Natural killer cell (primary cell): ENCODE results near the gene NPAS3. TPM values are rescaled to one million over a fixed set of nuclear protein-coding genes. Genes with fewer than 3 reads are reported as not detected.

Experiments used
- ATAC-seq, 3 donors: fragments of 150-1000 bp in 2 of 3; fragments of 200-7000 bp in 1 of 3; cut with Tn5 transposase; 1 replicate in 1 of 3; 2 replicates in 2 of 3; pipeline ENCODE4 v1.10.0; 2021; ENCODE audit warnings: mild to moderate bottlenecking in 2 of 3, moderate library complexity in 2 of 3
- DNase-seq, 2 donors: peaks; one replicate each; pipeline versions ENCODE4 v3.0.0 to v3.0.0-alpha.2; 2013 to 2021; ENCODE audit warnings: mixed read lengths in 1 of 2
- H3K27ac ChIP-seq: one replicate; pipeline ENCODE4 v1.5.1; 2013; ENCODE audit warnings: mild to moderate bottlenecking, low read length
- H3K27me3 ChIP-seq: one replicate; pipeline ENCODE4 v1.6.1; 2013; ENCODE audit warnings: low read length; ENCODE audit not compliant: control insufficient read depth, insufficient read depth
- H3K36me3 ChIP-seq: one replicate; pipeline ENCODE4 v1.6.1; 2013; ENCODE audit warnings: low read length; ENCODE audit not compliant: control insufficient read depth, insufficient read depth
- H3K4me1 ChIP-seq: one replicate; pipeline ENCODE4 v1.6.1; 2013; ENCODE audit warnings: low read length; ENCODE audit not compliant: control insufficient read depth, insufficient read depth
- H3K4me3 ChIP-seq: one replicate; pipeline ENCODE4 v1.5.1; 2013; ENCODE audit warnings: low read length
- H3K9me3 ChIP-seq: one replicate; pipeline ENCODE4 v1.6.1; 2013; ENCODE audit warnings: low read length; ENCODE audit not compliant: control insufficient read depth, insufficient read depth
- H3K27ac Mint-ChIP-seq, 2 donors: one replicate each; pipeline ENCODE4 v1.8.0; 2022; ENCODE audit warnings: mild to moderate bottlenecking in 2 of 2, mixed read lengths in 2 of 2, moderate library complexity in 1 of 2
- H3K27me3 Mint-ChIP-seq, 2 donors: one replicate each; pipeline ENCODE4 v1.8.0; 2022; ENCODE audit warnings: low read depth in 2 of 2, mixed read lengths in 2 of 2
- H3K36me3 Mint-ChIP-seq: one replicate; pipeline ENCODE4 v1.8.0; 2022; ENCODE audit warnings: mixed read lengths
- H3K4me1 Mint-ChIP-seq, 2 donors: one replicate each; pipeline ENCODE4 v1.8.0; 2022; ENCODE audit warnings: mixed read lengths in 2 of 2
- H3K4me3 Mint-ChIP-seq: one replicate; pipeline ENCODE4 v1.8.0; 2022; ENCODE audit warnings: mild to moderate bottlenecking, moderate library complexity, mixed read lengths
- H3K9me3 Mint-ChIP-seq, 2 donors: one replicate each; pipeline ENCODE4 v1.8.0; 2022; ENCODE audit warnings: mixed read lengths in 2 of 2
- CTCF ChIP-seq: fragments of 200-600 bp; IDR thresholded peaks from one replicate; pipeline ENCODE4 v1.8.0; 2022; ENCODE audit warnings: antibody characterized with exemption
- WGBS: methylation state at CpG from one replicate; pipeline ENCODE4 v1.1.7; 2013; ENCODE audit warnings: missing lambda C conversion rate; ENCODE audit not compliant: insufficient coverage; 5-methylcytosine and 5-hydroxymethylcytosine counted together
- intact Hi-C: fragments of 100-400 bp; cut with micrococcal nuclease; formaldehyde crosslinking; loops from one replicate; pipeline ENCODE4 v1.14.2; 2022
- total RNA-seq, 4 donors: library from RNA; stranded (reverse); fragments of 120-200 nt in 1 of 4; gene quantifications; one replicate each; pipeline versions ENCODE4 v1.2.3 to v1.2.4, GENCODE V29; 2013 to 2022

The NPAS3 gene
- total RNA-seq, 3 donors from 2014 or later (not counting 1 experiment from before 2014, with no cell fraction given), result not detected

- ATAC-seq, result no peak
- Mint-ChIP-seq H3K4me1 (no peaks in the 10 kb centered on the region), H3K27ac (no peak overlapping the region), H3K36me3 (no peaks in the 10 kb centered on the region), H3K27me3 (no peaks in the 10 kb centered on the region), H3K4me3 (no peak overlapping the region), H3K9me3 (peaks cover 0 to 3% of the 10 kb centered on the region in 2 donors)
- Histone ChIP-seq H3K27me3 (no peaks in the 10 kb centered on the region), H3K9me3 (no peaks in the 10 kb centered on the region), H3K4me3 (no peak overlapping the region), H3K36me3 (no peaks in the 10 kb centered on the region), H3K4me1 (no peaks in the 10 kb centered on the region), H3K27ac (no peak overlapping the region)
- TF ChIP-seq CTCF, result no peak
- no peak for DNase-seq
- intact Hi-C loops, result no loop called here
- WGBS, result 91% methylated on average over 6 of the region's 6 CpGs
These were observed 692.8 kb downstream of the NPAS3 start for GRCh38 chr14:33631441-33631840.

- no peak for TF ChIP-seq CTCF
- Histone ChIP-seq H3K36me3 (no peaks in the 10 kb centered on the region), H3K27me3 (no peaks in the 10 kb centered on the region), H3K27ac (no peak overlapping the region), H3K4me1 (no peaks in the 10 kb centered on the region), H3K4me3 (no peak overlapping the region), H3K9me3 (no peaks in the 10 kb centered on the region)
- ATAC-seq (no peak), DNase-seq (no peak)
- no peak overlapping the region for H3K27ac Mint-ChIP-seq
- intact Hi-C loops, result no loop called here
- H3K36me3 Mint-ChIP-seq, result no peaks in the 10 kb centered on the region
- no peaks in the 10 kb centered on the region for H3K27me3 Mint-ChIP-seq
- H3K4me3 Mint-ChIP-seq, result no peak overlapping the region
- no peaks in the 10 kb centered on the region for H3K4me1 Mint-ChIP-seq
- H3K9me3 Mint-ChIP-seq, result peaks cover 0 to 2% of the 10 kb centered on the region in 2 donors
- WGBS, result 86% methylated on average over 3 of the region's 3 CpGs
These were observed 696.0 kb downstream of the NPAS3 start for GRCh38 chr14:33634631-33635030.

GRCh38 chr14:33636716-33637115 lies 698.0 kb downstream of the NPAS3 start:
- Mint-ChIP-seq H3K4me3 (no peak overlapping the region), H3K4me1 (no peaks in the 10 kb centered on the region), H3K27ac (no peak overlapping the region), H3K27me3 (no peaks in the 10 kb centered on the region), H3K9me3 (peaks cover 0 to 2% of the 10 kb centered on the region in 2 donors), H3K36me3 (no peaks in the 10 kb centered on the region)
- no peak for TF ChIP-seq CTCF
- Histone ChIP-seq H3K36me3 (no peaks in the 10 kb centered on the region), H3K27ac (no peak overlapping the region), H3K4me3 (no peak overlapping the region), H3K27me3 (no peaks in the 10 kb centered on the region), H3K9me3 (no peaks in the 10 kb centered on the region), H3K4me1 (no peaks in the 10 kb centered on the region)
- DNase-seq, result no peak
- intact Hi-C loops, result no loop called here
- no peak for ATAC-seq
- WGBS, result 92% methylated on average over 2 of the region's 4 CpGs

- Mint-ChIP-seq H3K27me3 (no peaks in the 10 kb centered on the region), H3K9me3 (peaks cover 2% of the 10 kb centered on the region in 2 donors), H3K27ac (no peak overlapping the region), H3K4me1 (no peaks in the 10 kb centered on the region), H3K36me3 (no peaks in the 10 kb centered on the region), H3K4me3 (no peak overlapping the region)
- intact Hi-C loops, result no loop called here
- no peaks in the 10 kb centered on the region for H3K4me1 ChIP-seq
- no peak overlapping the region for H3K27ac ChIP-seq
- TF ChIP-seq CTCF, result no peak
- H3K36me3 ChIP-seq, result no peaks in the 10 kb centered on the region
- ATAC-seq, result no peak
- no peaks in the 10 kb centered on the region for H3K9me3 ChIP-seq
- 95% methylated on average over 5 of the region's 6 CpGs for WGBS
- no peak overlapping the region for H3K4me3 ChIP-seq
- H3K27me3 ChIP-seq, result no peaks in the 10 kb centered on the region
- no peak for DNase-seq
These were observed 703.4 kb downstream of the NPAS3 start for GRCh38 chr14:33642080-33642479.
